ENCODE measurements around the gene B4GALNT2.

Gene B4GALNT2

GRCh38 chr17:49151996-49152395 is 19.4 kb downstream of the B4GALNT2 start:
- no peaks in the 10 kb centered on the region; the same call in 1 of the 2 replicates for H3K27me3 ChIP-seq (replicated peaks; ENCODE audit: control insufficient read depth, insufficient read depth, low read length)
- DNase-seq (ENCODE audit: extremely low read depth, insufficient read length), result no peak
- H3K4me3 ChIP-seq (replicated peaks; ENCODE audit: low read depth, low read length), result no peak overlapping the region
- TF ChIP-seq CTCF (IDR thresholded peaks at IDR 0.05; ENCODE audit: insufficient read depth, low read length, poor library complexity, severe bottlenecking), result no peak
- H3K36me3 ChIP-seq (ENCODE audit: control insufficient read depth, insufficient read depth, low read length), result no peaks in the 10 kb centered on the region

GRCh38 chr17:49156256-49156655 is 23.7 kb downstream of the B4GALNT2 start:
- TF ChIP-seq CTCF (IDR thresholded peaks at IDR 0.05; ENCODE audit: insufficient read depth, low read length, poor library complexity, severe bottlenecking), result no peak

GRCh38 chr17:49157784-49158183 is 25.2 kb downstream of the B4GALNT2 start:
- no peak for DNase-seq (ENCODE audit: extremely low read depth, insufficient read length)
- Histone ChIP-seq H3K36me3 (ENCODE audit: control insufficient read depth, insufficient read depth, low read length) (no peaks in the 10 kb centered on the region), H3K4me3 (replicated peaks; ENCODE audit: low read depth, low read length) (no peak overlapping the region), H3K27me3 (replicated peaks; ENCODE audit: control insufficient read depth, insufficient read depth, low read length) (no peaks in the 10 kb centered on the region; the same call in 1 of the 2 replicates)
- no peak for TF ChIP-seq CTCF (IDR thresholded peaks at IDR 0.05; ENCODE audit: insufficient read depth, low read length, poor library complexity, severe bottlenecking)

More at GRCh38 chr17:49156256-49156655, 23.7 kb downstream of the B4GALNT2 start:
- Histone ChIP-seq H3K36me3 (ENCODE audit: control insufficient read depth, insufficient read depth, low read length) (no peaks in the 10 kb centered on the region), H3K27me3 (replicated peaks; ENCODE audit: control insufficient read depth, insufficient read depth, low read length) (no peaks in the 10 kb centered on the region; the same call in 1 of the 2 replicates), H3K4me3 (replicated peaks; ENCODE audit: low read depth, low read length) (no peak overlapping the region)
- DNase-seq (ENCODE audit: extremely low read depth, insufficient read length), result no peak

GRCh38 chr17:49162866-49163265 is 30.3 kb downstream of the B4GALNT2 start:
- TF ChIP-seq CTCF (IDR thresholded peaks at IDR 0.05; ENCODE audit: insufficient read depth, low read length, poor library complexity, severe bottlenecking), result no peak
- Histone ChIP-seq H3K4me3 (replicated peaks; ENCODE audit: low read depth, low read length) (no peak overlapping the region), H3K36me3 (ENCODE audit: control insufficient read depth, insufficient read depth, low read length) (no peaks in the 10 kb centered on the region), H3K27me3 (replicated peaks; ENCODE audit: control insufficient read depth, insufficient read depth, low read length) (no peaks in the 10 kb centered on the region; the same call in none of the 2 replicates)
- DNase-seq (ENCODE audit: extremely low read depth, insufficient read length), result no peak

GRCh38 chr17:49165143-49165542 is 32.6 kb downstream of the B4GALNT2 start:
- Histone ChIP-seq H3K4me3 (replicated peaks; ENCODE audit: low read depth, low read length) (no peak overlapping the region), H3K36me3 (ENCODE audit: control insufficient read depth, insufficient read depth, low read length) (no peaks in the 10 kb centered on the region), H3K27me3 (replicated peaks; ENCODE audit: control insufficient read depth, insufficient read depth, low read length) (no peaks in the 10 kb centered on the region; the same call in 1 of the 2 replicates)
- TF ChIP-seq CTCF (IDR thresholded peaks at IDR 0.05; ENCODE audit: insufficient read depth, low read length, poor library complexity, severe bottlenecking), result no peak
- DNase-seq (ENCODE audit: extremely low read depth, insufficient read length), result no peak

- H3K36me3 ChIP-seq (ENCODE audit: control insufficient read depth, insufficient read depth, low read length), result no peaks in the 10 kb centered on the region
- DNase-seq (ENCODE audit: extremely low read depth, insufficient read length), result no peak
These were observed 36.1 kb downstream of the B4GALNT2 start for GRCh38 chr17:49168706-49169105.

More at GRCh38 chr17:49168706-49169105, 36.1 kb downstream of the B4GALNT2 start:
- no peaks in the 10 kb centered on the region; the same call in 1 of the 2 replicates for H3K27me3 ChIP-seq (replicated peaks; ENCODE audit: control insufficient read depth, insufficient read depth, low read length)
- no peak for TF ChIP-seq CTCF (IDR thresholded peaks at IDR 0.05; ENCODE audit: insufficient read depth, low read length, poor library complexity, severe bottlenecking)
- H3K4me3 ChIP-seq (replicated peaks; ENCODE audit: low read depth, low read length), result no peak overlapping the region
